Naive thymus-derived CD4-positive, alpha-beta T cell (primary cell): Measurements from ENCODE around the gene HSPA4. TPM values are rescaled to one million over a fixed set of nuclear protein-coding genes. Genes with fewer than 3 reads are reported as not detected.

Source experiments
- ATAC-seq: fragments of 150-1000 bp; cut with Tn5 transposase; 2 replicates; pipeline ENCODE4 v1.10.0; 2021; ENCODE audit warnings: mild to moderate bottlenecking, moderate library complexity
- CTCF ChIA-PET: fragments of 350-600 bp; sonication (Branson Sonifier 250); formaldehyde crosslinking; loops from one replicate; lab custom pipeline; 2021; ENCODE audit warnings: antibody characterized with exemption; lab: Charles Lee
- POLR2A ChIA-PET: fragments of 350-600 bp; sonication (Branson Sonifier 250); formaldehyde crosslinking; loops from one replicate; lab custom pipeline; 2021; ENCODE audit warnings: antibody characterized with exemption, inconsistent platforms; lab: Charles Lee
- DNase-seq, 9 donors: peaks; one replicate each; pipeline versions ENCODE4 v3.0.0 to v3.0.0-alpha.2; 2020 to 2022; ENCODE audit warnings: mixed read lengths in 1 of 9
- H3K27ac ChIP-seq: one replicate; pipeline ENCODE4 v1.7.0; 2013; ENCODE audit warnings: mild to moderate bottlenecking, low read depth, low read length, moderate library complexity
- H3K27me3 ChIP-seq, 2 donors: one replicate each; pipeline ENCODE4 v1.7.0; 2013; ENCODE audit warnings: low read length in 2 of 2, mild to moderate bottlenecking in 2 of 2, moderate library complexity in 2 of 2; ENCODE audit not compliant: control insufficient read depth in 2 of 2, insufficient read depth in 2 of 2
- H3K36me3 ChIP-seq, 3 experiments: 1 replicate in 2 of 3; 2 replicates in 1 of 3; pipeline ENCODE4 v1.7.0; 2013; ENCODE audit warnings: low read length in 3 of 3, mild to moderate bottlenecking in 3 of 3, moderate library complexity in 1 of 3; ENCODE audit not compliant: insufficient read depth in 3 of 3, control insufficient read depth in 2 of 3
- H3K4me1 ChIP-seq, 2 donors: one replicate each; pipeline ENCODE4 v1.7.0; 2013; ENCODE audit warnings: low read length in 2 of 2, mild to moderate bottlenecking in 2 of 2, moderate library complexity in 1 of 2; ENCODE audit not compliant: control insufficient read depth in 2 of 2, insufficient read depth in 2 of 2
- H3K4me3 ChIP-seq: 2 replicates; pipeline ENCODE4 v1.7.0; 2013; ENCODE audit warnings: mild to moderate bottlenecking, low read length
- H3K9me3 ChIP-seq, 3 experiments: 1 replicate in 2 of 3; 2 replicates in 1 of 3; pipeline ENCODE4 v1.7.0; 2013; ENCODE audit warnings: low read length in 3 of 3; ENCODE audit not compliant: control insufficient read depth in 2 of 3
- H3K27ac Mint-ChIP-seq, 9 donors: one replicate each; pipeline ENCODE4 v1.8.0; 2020 to 2022; ENCODE audit warnings: mixed read lengths in 9 of 9, mild to moderate bottlenecking in 8 of 9, moderate library complexity in 5 of 9, inconsistent platforms in 2 of 9
- H3K27me3 Mint-ChIP-seq, 5 donors: one replicate each; pipeline ENCODE4 v1.8.0; 2021 to 2022; ENCODE audit warnings: mixed read lengths in 5 of 5, mild to moderate bottlenecking in 1 of 5
- H3K36me3 Mint-ChIP-seq, 5 donors: one replicate each; pipeline ENCODE4 v1.8.0; 2020 to 2022; ENCODE audit warnings: mixed read lengths in 5 of 5, mild to moderate bottlenecking in 3 of 5, inconsistent platforms in 1 of 5
- H3K4me1 Mint-ChIP-seq, 7 donors: one replicate each; pipeline ENCODE4 v1.8.0; 2020 to 2022; ENCODE audit warnings: mixed read lengths in 7 of 7, mild to moderate bottlenecking in 3 of 7, inconsistent platforms in 1 of 7
- H3K4me3 Mint-ChIP-seq, 10 donors: one replicate each; pipeline ENCODE4 v1.8.0; 2020 to 2022; ENCODE audit warnings: mild to moderate bottlenecking in 10 of 10, mixed read lengths in 10 of 10, moderate library complexity in 6 of 10, inconsistent platforms in 2 of 10
- H3K9me3 Mint-ChIP-seq, 11 donors: one replicate each; pipeline ENCODE4 v1.8.0; 2020 to 2022; ENCODE audit warnings: mixed read lengths in 11 of 11, mild to moderate bottlenecking in 4 of 11, inconsistent platforms in 1 of 11, moderate library complexity in 1 of 11
- intact Hi-C, 2 donors: fragments of 100-400 bp; cut with micrococcal nuclease; formaldehyde crosslinking; loops; one replicate each; pipeline ENCODE4 v1.15.1; 2023
- polyA plus RNA-seq, 2 donors: library from polyadenylated mRNA; unstranded; fragments of 300-500 nt; fragmentation: Illumina TruSeq; gene quantifications; one replicate each; pipeline ENCODE4 v1.2.3, GENCODE V29; 2021
- total RNA-seq, 6 experiments: library from RNA in 5 of 6; stranded (reverse) in 5 of 6; gene quantifications; 1 replicate in 5 of 6; 2 replicates in 1 of 6; pipeline ENCODE4 v1.2.3 and lab custom pipeline; 2021 to 2026

The HSPA4 gene
- total and polyA plus RNA-seq, 7 experiments from 2014 or later = 37.7 to 103 (median 42.4) TPM

DNA sequence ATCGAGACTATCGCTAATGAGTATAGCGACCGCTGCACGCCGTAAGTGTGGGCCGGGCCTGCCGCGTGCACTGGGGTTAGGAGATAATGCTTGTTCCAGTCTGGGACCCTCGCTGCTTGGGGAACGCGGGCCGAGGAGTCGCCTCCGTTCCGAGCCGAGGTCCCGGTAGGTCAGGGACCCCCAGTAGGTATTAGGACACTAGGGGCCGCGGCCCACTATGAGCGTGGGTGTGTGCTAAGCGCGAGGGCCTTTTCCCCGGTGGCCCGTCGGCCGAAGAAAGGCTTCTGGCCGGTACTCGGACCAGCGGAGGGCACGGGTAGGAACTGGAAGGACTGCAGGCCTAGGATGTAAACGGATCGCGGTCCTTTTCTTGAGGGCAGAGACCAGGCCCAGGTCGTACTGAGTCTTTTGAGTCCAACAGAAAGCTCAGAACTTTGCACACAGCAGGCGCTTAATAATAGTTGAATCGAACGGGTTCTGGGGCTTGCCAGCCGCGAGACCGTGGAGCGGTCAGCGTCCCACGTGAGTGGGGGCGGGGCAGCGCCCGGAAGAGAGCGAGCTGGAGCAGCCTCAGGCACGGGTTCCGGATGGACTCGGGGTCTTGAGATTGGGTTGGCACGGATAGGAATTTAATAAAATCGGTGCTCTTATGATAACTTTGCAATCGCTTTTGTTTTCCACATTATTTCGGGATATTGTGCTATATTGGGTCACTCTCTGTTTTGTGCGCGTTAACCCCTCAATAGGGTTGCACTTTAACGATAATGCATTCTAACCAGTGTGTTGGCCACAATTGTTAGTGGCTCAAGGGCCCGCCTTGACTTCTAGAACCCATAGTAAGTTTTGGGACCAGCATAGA lies 733 bp downstream of the HSPA4 start:
- Histone ChIP-seq H3K4me3 (peak overlapping the region; percentile 92), H3K27me3 (no peaks in the 10 kb centered on the region), H3K9me3 (no peaks in the 10 kb centered on the region), H3K27ac (peak overlapping the region; percentile 98), H3K36me3 (peaks cover 0 to 7% (median 0%) of the 10 kb centered on the region in 3 experiments), H3K4me1 (peaks cover 22 to 25% of the 10 kb centered on the region in 2 donors)
- CTCF ChIA-PET = interaction anchor here (1.3 kb wide), 1 partner anchor 28 kb away, joined by 3 read pairs; no protein-coding TSS in a partner anchor
- ATAC-seq (peak; percentile 36), DNase-seq (peak; percentile 6 to 74 (median 16))
- H3K36me3 Mint-ChIP-seq = peaks cover 0 to 9% (median 1%) of the 10 kb centered on the region in 5 donors
- H3K4me1 Mint-ChIP-seq = peaks cover 34 to 77% (median 59%) of the 10 kb centered on the region in 7 donors
- POLR2A ChIA-PET = interaction anchor here (0.6 to 2.7 kb wide), 19 partner anchors 10 to 1686 kb away, joined by 3 to 52 read pairs (median 4); partner anchors contain the start of genes AFF4, GDF9, PPP2CA and RAD50
- H3K4me3 Mint-ChIP-seq = peak overlapping the region; percentile 91 to 99 (median 98)
- intact Hi-C loops = loop anchor here (1.0 to 10.0 kb wide), 8 partner anchors 186 to 1580 kb away; partner anchors contain the start of genes RAD50 (in 2 of the 2), GDF9 (in 1 of the 2), IRF1 (in 1 of the 2) and JADE2 (in 1 of the 2)
- no peaks in the 10 kb centered on the region for H3K27me3 Mint-ChIP-seq
- H3K9me3 Mint-ChIP-seq = no peaks in the 10 kb centered on the region
- peak overlapping the region; percentile 99 to 100 (median 100) for H3K27ac Mint-ChIP-seq

DNA sequence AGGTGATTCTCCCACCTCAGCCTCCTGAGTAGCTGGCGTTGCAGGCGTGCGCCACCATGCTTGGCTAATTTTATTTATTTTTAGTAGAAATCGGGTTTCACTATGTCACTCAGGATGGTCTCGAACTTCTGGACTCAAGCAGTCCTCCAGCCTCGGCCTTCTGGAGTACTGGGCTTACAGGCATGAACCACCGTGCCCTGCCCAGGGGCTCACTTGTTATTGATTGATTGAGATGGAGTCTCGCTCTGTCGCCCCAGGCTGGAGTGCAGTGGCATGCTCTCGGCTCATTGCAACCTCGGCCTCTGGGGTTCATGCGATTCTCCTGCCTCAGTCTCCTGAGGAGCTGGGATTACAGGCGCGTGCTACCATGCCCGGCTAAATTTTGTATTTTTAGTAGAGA lies 1.6 kb downstream of the HSPA4 start:
- H3K4me1 ChIP-seq = peaks cover 24 to 26% of the 10 kb centered on the region in 2 donors
- CTCF ChIA-PET = no interaction called here
- ATAC-seq (no peak), DNase-seq (no peak)
- no peaks in the 10 kb centered on the region for H3K27me3 Mint-ChIP-seq
- peaks cover 0 to 7% (median 0%) of the 10 kb centered on the region in 3 experiments for H3K36me3 ChIP-seq
- intact Hi-C loops = loop anchor here (5.0 to 10.0 kb wide), 7 partner anchors 496 to 1579 kb away; partner anchors contain the start of genes RAD50 (in 2 of the 2), IRF1 (in 1 of the 2), JADE2 (in 1 of the 2) and RAPGEF6 (in 1 of the 2)
- H3K4me3 ChIP-seq = no peak overlapping the region
- H3K9me3 Mint-ChIP-seq = no peaks in the 10 kb centered on the region
- H3K4me1 Mint-ChIP-seq = peaks cover 35 to 85% (median 64%) of the 10 kb centered on the region in 7 donors
- H3K36me3 Mint-ChIP-seq = peaks cover 0 to 9% (median 1%) of the 10 kb centered on the region in 5 donors
- H3K4me3 Mint-ChIP-seq = peak overlapping the region; percentile 91 to 99 (median 98)
- H3K27ac ChIP-seq = peak overlapping the region; percentile 98
- POLR2A ChIA-PET = interaction anchor here (0.6 to 2.4 kb wide), 3 partner anchors 95 to 186 kb away, joined by 4 to 19 read pairs (median 4); partner anchors contain the start of genes GDF9 and UQCRQ
- H3K27me3 ChIP-seq = no peaks in the 10 kb centered on the region
- H3K9me3 ChIP-seq = no peaks in the 10 kb centered on the region
- H3K27ac Mint-ChIP-seq = peak overlapping the region in 5 of 9 donors; percentile 99 to 100 (median 100)

DNA sequence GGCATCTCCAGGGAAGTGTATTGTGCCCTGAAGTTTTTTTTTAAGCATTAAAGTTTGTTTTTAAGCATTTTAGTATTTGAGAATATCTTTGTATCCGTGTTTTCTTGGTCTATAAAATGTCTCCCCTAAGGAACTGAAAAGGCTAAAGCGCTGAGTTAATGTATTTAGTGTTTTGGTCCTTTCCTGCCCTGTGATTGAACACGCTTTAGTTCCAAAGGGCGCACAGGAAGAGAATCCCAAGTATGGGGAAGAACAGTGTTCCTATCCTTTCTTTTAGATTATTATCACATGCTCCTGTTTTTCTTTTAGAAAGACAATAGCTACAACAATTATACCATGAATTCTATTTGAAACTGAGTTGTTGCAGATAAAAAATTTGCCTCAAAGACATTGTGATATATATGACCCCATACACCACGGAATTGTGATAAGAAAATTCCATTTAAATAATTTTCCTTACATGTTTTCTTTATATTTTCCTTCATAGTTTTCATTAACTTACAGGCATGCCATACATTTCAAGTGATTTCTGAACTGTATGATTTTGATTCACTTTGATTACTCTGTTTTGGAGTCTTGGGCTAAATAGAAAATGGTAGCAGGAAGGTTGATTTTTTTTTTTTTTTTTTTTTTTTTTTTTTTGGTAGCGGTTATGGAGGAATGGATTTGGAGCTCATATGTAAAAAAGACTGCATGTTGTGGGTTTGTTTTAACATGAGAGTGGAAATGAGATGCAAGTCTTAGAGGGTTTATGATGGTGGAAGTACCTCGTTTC lies 3.1 kb downstream of the HSPA4 start:
- H3K36me3 Mint-ChIP-seq = peaks cover 0 to 9% (median 1%) of the 10 kb centered on the region in 5 donors
- peaks cover 0 to 7% (median 0%) of the 10 kb centered on the region in 3 experiments for H3K36me3 ChIP-seq
- ATAC-seq (no peak), DNase-seq (no peak)
- no peaks in the 10 kb centered on the region for H3K9me3 ChIP-seq
- H3K27ac Mint-ChIP-seq = peak overlapping the region in 5 of 9 donors; percentile 6 to 62 (median 18)
- ChIA-PET CTCF (no interaction called here), POLR2A (interaction anchor here (0.7 to 1.4 kb wide), 2 partner anchors 11 to 17 kb away, joined by 3 to 6 read pairs; no protein-coding TSS in a partner anchor)
- H3K4me1 ChIP-seq = peaks cover 24 to 26% of the 10 kb centered on the region in 2 donors
- H3K27ac ChIP-seq = no peak overlapping the region
- no peaks in the 10 kb centered on the region for H3K27me3 ChIP-seq
- H3K27me3 Mint-ChIP-seq = no peaks in the 10 kb centered on the region
- H3K4me1 Mint-ChIP-seq = peaks cover 39 to 84% (median 59%) of the 10 kb centered on the region in 7 donors
- peak overlapping the region; percentile 40 to 99 (median 64) for H3K4me3 Mint-ChIP-seq
- H3K9me3 Mint-ChIP-seq = no peaks in the 10 kb centered on the region
- intact Hi-C loops = loop anchor here (5.0 to 10.0 kb wide), 7 partner anchors 498 to 1577 kb away; partner anchors contain the start of genes RAD50 (in 2 of the 2), IRF1 (in 1 of the 2), JADE2 (in 1 of the 2) and RAPGEF6 (in 1 of the 2)
- H3K4me3 ChIP-seq = no peak overlapping the region

DNA sequence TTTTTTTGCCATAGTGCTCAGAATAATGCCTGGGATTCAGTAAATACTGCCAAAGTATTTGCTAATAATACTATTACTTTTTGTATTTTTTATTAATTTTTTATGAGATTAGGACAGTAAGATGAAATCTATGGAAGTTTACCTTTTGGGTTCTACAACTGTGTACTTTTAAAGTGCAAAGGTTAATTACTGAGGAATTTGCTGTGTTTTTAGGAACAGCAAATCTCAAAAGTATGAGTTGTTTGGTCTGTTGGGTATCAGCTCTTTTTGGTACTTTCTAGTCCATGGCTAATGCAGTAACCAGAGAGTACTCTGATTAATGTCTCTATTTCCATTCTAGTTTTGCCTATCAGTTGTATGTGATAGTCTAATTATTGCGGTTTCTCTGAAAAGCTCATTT lies 5.1 kb downstream of the HSPA4 start:
- Mint-ChIP-seq H3K4me1 (peaks cover 42 to 83% (median 53%) of the 10 kb centered on the region in 7 donors), H3K4me3 (no peak overlapping the region), H3K9me3 (no peaks in the 10 kb centered on the region), H3K27ac (peak overlapping the region in 2 of 9 donors; percentile 2 to 56), H3K27me3 (no peaks in the 10 kb centered on the region), H3K36me3 (peaks cover 0 to 9% (median 2%) of the 10 kb centered on the region in 5 donors)
- no peak overlapping the region for H3K27ac ChIP-seq
- H3K4me3 ChIP-seq = no peak overlapping the region
- peaks cover 14 to 22% of the 10 kb centered on the region in 2 donors for H3K4me1 ChIP-seq
- POLR2A ChIA-PET = no interaction called here
- H3K27me3 ChIP-seq = no peaks in the 10 kb centered on the region
- peaks cover 0 to 6% (median 0%) of the 10 kb centered on the region in 3 experiments for H3K36me3 ChIP-seq
- DNase-seq (no peak), ATAC-seq (no peak)
- CTCF ChIA-PET = no interaction called here
- intact Hi-C loops = loop anchor here in 1 of 2 donors (10.0 kb wide), 2 partner anchors 502 to 1468 kb away; partner anchors contain the start of genes JADE2 and RAD50
- no peaks in the 10 kb centered on the region for H3K9me3 ChIP-seq

DNA sequence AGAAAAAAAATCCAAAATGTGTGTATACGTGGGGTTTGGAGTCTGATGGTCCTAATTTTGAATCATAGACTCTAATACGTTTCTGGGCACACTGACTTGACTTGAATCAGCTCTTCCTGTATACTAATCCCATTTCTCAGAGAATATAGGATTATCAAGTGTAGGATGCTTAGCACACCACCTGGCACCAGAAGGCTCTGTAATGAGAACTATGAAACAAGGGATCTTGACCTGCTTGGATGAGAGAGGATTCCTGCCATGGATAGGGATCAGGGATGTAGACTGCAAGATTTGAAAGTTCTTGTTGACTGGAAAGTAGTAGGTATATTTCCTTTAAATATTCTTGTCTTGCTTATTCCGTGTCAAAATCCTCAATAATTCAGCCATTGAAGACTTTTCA lies 7.8 kb downstream of the HSPA4 start:
- Histone ChIP-seq H3K9me3 (no peaks in the 10 kb centered on the region), H3K4me1 (peaks cover 16 to 22% of the 10 kb centered on the region in 2 donors), H3K27me3 (no peaks in the 10 kb centered on the region), H3K36me3 (no peaks in the 10 kb centered on the region), H3K4me3 (no peak overlapping the region), H3K27ac (no peak overlapping the region)
- H3K9me3 Mint-ChIP-seq = no peaks in the 10 kb centered on the region
- ATAC-seq = no peak
- H3K27me3 Mint-ChIP-seq = no peaks in the 10 kb centered on the region
- CTCF ChIA-PET = no interaction called here
- peak overlapping the region in 8 of 9 donors; percentile 0 to 52 (median 24) for H3K27ac Mint-ChIP-seq
- peaks cover 41 to 73% (median 59%) of the 10 kb centered on the region in 7 donors for H3K4me1 Mint-ChIP-seq
- peaks cover 0 to 12% (median 5%) of the 10 kb centered on the region in 5 donors for H3K36me3 Mint-ChIP-seq
- POLR2A ChIA-PET = interaction anchor here (0.6 kb wide), 1 partner anchor 938 kb away, joined by 3 read pairs; no protein-coding TSS in a partner anchor
- intact Hi-C loops = loop anchor here in 1 of 2 donors (10.0 kb wide), 2 partner anchors 505 to 1465 kb away; partner anchors contain the start of genes JADE2 and RAD50
- no peak for DNase-seq
- peak overlapping the region in 2 of 10 donors; percentile 5 to 16 for H3K4me3 Mint-ChIP-seq
